ENCODE data around the gene SLIT3. TPM values are rescaled to one million over a fixed set of nuclear protein-coding genes. Genes with fewer than 3 reads are reported as not detected.

SLIT3 gene
- total and polyA plus RNA-seq, 4 donors = 18.1 to 22.5 (median 19.5) TPM

DNA sequence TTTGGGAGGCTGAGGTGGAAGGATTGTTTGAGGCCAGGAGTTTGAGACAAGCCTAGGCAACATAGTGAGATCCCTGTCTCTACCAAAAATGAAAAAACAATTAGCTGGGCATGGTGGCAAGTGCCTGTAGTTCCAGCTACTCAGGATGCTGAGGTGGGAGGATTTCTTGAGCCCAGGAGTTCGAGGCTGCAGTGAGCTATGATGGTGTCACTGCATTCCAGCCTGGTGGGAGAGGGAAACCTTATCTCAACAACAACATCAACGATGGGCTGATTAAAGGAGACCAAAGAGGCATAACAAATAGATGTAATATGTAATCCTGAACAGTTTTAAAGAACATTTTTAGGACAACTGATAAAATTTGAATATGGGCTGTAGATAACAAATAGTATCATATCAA, 687.5 kb downstream of the SLIT3 start:
- no peaks in the 10 kb centered on the region for H3K9me3 ChIP-seq (ENCODE audit: control insufficient read depth, insufficient read depth, low read length)
- no CpG with 5 or more reads among the region's 2 CpGs for WGBS (ENCODE audit: insufficient coverage)
- H3K27ac ChIP-seq (ENCODE audit: low read depth, low read length) = no peak overlapping the region
- no peak overlapping the region for H3K4me3 ChIP-seq (ENCODE audit: low read depth, low read length)
- no peaks in the 10 kb centered on the region for H3K4me1 ChIP-seq (ENCODE audit: control insufficient read depth, insufficient read depth, low read length)
- H3K36me3 ChIP-seq (ENCODE audit: control insufficient read depth, insufficient read depth, low read length) = no peaks in the 10 kb centered on the region
- no peak for DNase-seq (ENCODE audit: low read depth in 4 of 6, low spot score in 6 of 6)
- no peaks in the 10 kb centered on the region for H3K27me3 ChIP-seq (ENCODE audit: control insufficient read depth, insufficient read depth, low read length)

DNA sequence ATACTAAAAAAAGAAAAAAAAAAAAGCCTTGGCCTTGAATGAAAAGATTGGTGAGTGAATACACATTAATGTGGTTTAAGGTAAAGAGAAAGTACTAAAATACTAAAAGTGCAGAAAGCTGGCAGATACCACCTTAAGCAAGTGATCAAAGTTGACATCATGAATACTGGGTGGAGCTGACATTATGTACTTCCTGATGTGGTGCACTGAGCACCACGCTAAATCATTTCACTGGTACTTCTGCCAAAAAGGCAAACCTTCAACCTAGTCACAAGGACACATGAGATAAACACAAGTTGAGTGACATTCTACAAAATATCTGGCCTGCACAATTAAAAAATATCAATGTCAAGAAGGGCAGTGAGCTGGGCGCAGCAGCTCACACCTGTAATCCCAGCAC, 687.9 kb downstream of the SLIT3 start:
- no peaks in the 10 kb centered on the region for H3K9me3 ChIP-seq (ENCODE audit: control insufficient read depth, insufficient read depth, low read length)
- H3K4me1 ChIP-seq (ENCODE audit: control insufficient read depth, insufficient read depth, low read length) = no peaks in the 10 kb centered on the region
- no peaks in the 10 kb centered on the region for H3K27me3 ChIP-seq (ENCODE audit: control insufficient read depth, insufficient read depth, low read length)
- H3K27ac ChIP-seq (ENCODE audit: low read depth, low read length) = no peak overlapping the region
- no peak overlapping the region for H3K4me3 ChIP-seq (ENCODE audit: low read depth, low read length)
- WGBS (ENCODE audit: insufficient coverage) = 100% methylated on average over 1 of the region's 2 CpGs
- no peak for DNase-seq (ENCODE audit: low read depth in 4 of 6, low spot score in 6 of 6)
- H3K36me3 ChIP-seq (ENCODE audit: control insufficient read depth, insufficient read depth, low read length) = no peaks in the 10 kb centered on the region

- no peak for DNase-seq (ENCODE audit: low read depth in 4 of 6, low spot score in 6 of 6)
- H3K4me3 ChIP-seq (ENCODE audit: low read depth, low read length) = no peak overlapping the region
- WGBS (ENCODE audit: insufficient coverage) = 86% methylated on average over 1 of the region's 4 CpGs
- H3K36me3 ChIP-seq (ENCODE audit: control insufficient read depth, insufficient read depth, low read length) = no peaks in the 10 kb centered on the region
- no peaks in the 10 kb centered on the region for H3K4me1 ChIP-seq (ENCODE audit: control insufficient read depth, insufficient read depth, low read length)
- H3K27me3 ChIP-seq (ENCODE audit: control insufficient read depth, insufficient read depth, low read length) = no peaks in the 10 kb centered on the region
- H3K27ac ChIP-seq (ENCODE audit: low read depth, low read length) = peak overlapping the region; percentile 73
- H3K9me3 ChIP-seq (ENCODE audit: control insufficient read depth, insufficient read depth, low read length) = no peaks in the 10 kb centered on the region
Measured at GRCh38 chr5:168612123-168612522, 688.8 kb downstream of the SLIT3 start.

Small RNAs within 50 kb of the gene (small RNA-seq; reads per million reads assigned to genes)
- gene MIR218-2 (ENCODE audit: low replicate concordance) (0.73 reads per million, percentile 70 among the genes with 10 or more reads in this experiment), gene MIR585 (ENCODE audit: low replicate concordance) (1.1 reads per million, percentile 81 among the genes with 10 or more reads in this experiment), gene RF00019 (ENCODE audit: low replicate concordance) (not detected)
